K562 (cell line): ENCODE measurements around the gene NYAP1.

Experiments
- BCL6 ChIP-seq: fragments of 250-450 bp; sonication (Bioruptor Pico); IDR thresholded peaks from 2 replicates; pipeline ENCODE4 v1.4.0; 2020
- CHD4 ChIP-seq: fragments of 200-600 bp; sonication (generic); IDR thresholded peaks from 3 replicates; pipeline ENCODE4 v1.6.1; 2012; ENCODE audit warnings: low read depth, mild to moderate bottlenecking, mixed read lengths, low read length, inconsistent platforms; ENCODE audit not compliant: insufficient read depth, insufficient replicate concordance, poor library complexity, severe bottlenecking
- EP400 ChIP-seq: fragments of 450-650 bp; IDR thresholded peaks from 2 replicates; pipeline ENCODE4 v1.6.1; 2017; ENCODE audit warnings: antibody characterized with exemption, mild to moderate bottlenecking, moderate library complexity
- FOXK2 ChIP-seq, 2 experiments: fragments of 450-650 bp; IDR thresholded peaks in 1 of 2; conservative IDR thresholded peaks in 1 of 2; 2 replicates each; pipeline ENCODE4 v1.6.1; 2016; ENCODE audit warnings: low read depth in 2 of 2, mild to moderate bottlenecking in 1 of 2
- KLF10 ChIP-seq: fragments of 250-450 bp; sonication (Bioruptor Pico); IDR thresholded peaks from 2 replicates; pipeline ENCODE4 v1.6.1; 2021; ENCODE audit warnings: matching md5 sums
- MYC ChIP-seq, 2 experiments: fragments of 250-450 bp in 1 of 2; sonication (Bioruptor Pico) in 1 of 2; IDR thresholded peaks; 2 replicates each; pipeline versions ENCODE4 v1.5.1 to v1.6.1; 2012 to 2021; ENCODE audit warnings: low read depth in 2 of 2, borderline replicate concordance in 1 of 2, improper control_type of control experiment in 1 of 2, low read length in 1 of 2, mild to moderate bottlenecking in 1 of 2, moderate library complexity in 1 of 2
- POLR2AphosphoS5 ChIP-seq: IDR thresholded peaks from 2 replicates; pipeline ENCODE4 v1.6.1; 2011; ENCODE audit warnings: mild to moderate bottlenecking, low read depth, low read length, moderate library complexity; ENCODE audit not compliant: control insufficient read depth, insufficient read depth
- ZC3H4 ChIP-seq: sonication (generic); formaldehyde crosslinking; IDR thresholded peaks from 2 replicates; pipeline ENCODE4 v1.9.0; 2021; ENCODE audit warnings: missing genetic modification reagents, borderline replicate concordance
- ZNF146 ChIP-seq: IDR thresholded peaks from one replicate; pipeline ENCODE4 v1.6.1; 2018; ENCODE audit warnings: missing compliant biosample characterization; ENCODE audit not compliant: unreplicated experiment
- ZNF263 ChIP-seq: sonication (generic); formaldehyde crosslinking; IDR thresholded peaks from 2 replicates; pipeline ENCODE4 v1.8.0; 2022; ENCODE audit warnings: mild to moderate bottlenecking, missing genetic modification reagents, borderline replicate concordance
- TF ChIP-seq, protein P1 (sequence below): fragments of 450-650 bp; formaldehyde crosslinking; IDR thresholded peaks from 2 replicates; pipeline ENCODE4 v1.4.0; 2020; ENCODE audit warnings: mild to moderate bottlenecking, moderate library complexity

DNA sequence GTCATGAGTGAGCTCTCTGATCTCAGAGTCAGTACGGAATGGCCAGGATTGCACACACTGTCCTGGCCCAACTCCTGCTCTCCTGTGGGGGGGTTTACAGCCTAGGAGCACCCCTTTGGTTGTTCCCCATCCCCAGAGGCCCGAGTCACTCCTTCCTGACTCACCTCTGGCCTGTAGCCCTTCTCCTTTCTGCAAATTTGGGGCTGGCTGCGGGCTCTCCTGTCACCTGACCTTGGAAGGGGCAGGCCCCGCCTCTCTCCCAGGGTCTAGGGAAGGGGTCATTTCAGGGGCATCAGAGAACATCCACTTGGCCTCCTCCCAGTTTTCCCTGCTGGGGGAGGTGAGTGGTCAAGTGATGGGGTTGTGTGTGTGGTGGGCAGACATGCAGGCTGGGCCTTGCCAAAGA is 1.7 kb downstream of the NYAP1 start:
- no peak for TF ChIP-seq ZNF263
- TF ChIP-seq CHD4: no peak
- TF ChIP-seq POLR2AphosphoS5: no peak
- no peak for TF ChIP-seq FOXK2 (conservative IDR thresholded peaks at IDR 0.05 in 1 of 2, IDR thresholded peaks at IDR 0.05 in 1 of 2; ENCODE audit: low read depth in 2 of 2)
- TF ChIP-seq KLF10: no peak
- no peak for TF ChIP-seq BCL6 (CRISPR knock-in tag)
- TF ChIP-seq MYC (IDR thresholded peaks at IDR 0.05; ENCODE audit: low read depth, low read length): no peak
- TF ChIP-seq MYC (CRISPR knock-in tag; IDR thresholded peaks at IDR 0.05; ENCODE audit: borderline replicate concordance, low read depth): no peak
- TF ChIP-seq, protein P1, sequence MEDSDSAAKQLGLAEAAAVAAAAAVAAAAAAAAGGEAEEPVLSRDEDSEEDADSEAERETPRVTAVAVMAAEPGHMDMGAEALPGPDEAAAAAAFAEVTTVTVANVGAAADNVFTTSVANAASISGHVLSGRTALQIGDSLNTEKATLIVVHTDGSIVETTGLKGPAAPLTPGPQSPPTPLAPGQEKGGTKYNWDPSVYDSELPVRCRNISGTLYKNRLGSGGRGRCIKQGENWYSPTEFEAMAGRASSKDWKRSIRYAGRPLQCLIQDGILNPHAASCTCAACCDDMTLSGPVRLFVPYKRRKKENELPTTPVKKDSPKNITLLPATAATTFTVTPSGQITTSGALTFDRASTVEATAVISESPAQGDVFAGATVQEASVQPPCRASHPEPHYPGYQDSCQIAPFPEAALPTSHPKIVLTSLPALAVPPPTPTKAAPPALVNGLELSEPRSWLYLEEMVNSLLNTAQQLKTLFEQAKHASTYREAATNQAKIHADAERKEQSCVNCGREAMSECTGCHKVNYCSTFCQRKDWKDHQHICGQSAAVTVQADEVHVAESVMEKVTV (CRISPR knock-in tag): no peak
- no peak for TF ChIP-seq EP400
- no peak for TF ChIP-seq ZNF146 (CRISPR knock-in tag)
- no peak for TF ChIP-seq ZC3H4 (CRISPR knock-in tag)
